IMR-90 (cell line): ENCODE results near the gene LMBRD2. TPM values are rescaled to one million over a fixed set of nuclear protein-coding genes. Genes with fewer than 3 reads are reported as not detected.

ENCODE experiments used
- ATAC-seq: fragments of 200-7000 bp; cut with Tn5 transposase; 2 replicates; pipeline ENCODE4 v1.9.1; 2020; ENCODE audit warnings: low read depth, mild to moderate bottlenecking, moderate library complexity
- BruUV-seq: library from RNA; stranded (reverse); fragments of 400-500 nt; replicated peaks from 2 replicates; lab custom pipeline; 2021; lab: Mats Ljungman, UMichigan
- CTCF ChIA-PET: fragments of 300-600 bp; formaldehyde crosslinking; extraction: SDS; loops from one replicate; lab custom pipeline; 2021; ENCODE audit warnings: antibody characterized with exemption; lab: Yijun Ruan, JAX
- POLR2A ChIA-PET: fragments of 300-600 bp; sonication (Branson Sonifier 250); formaldehyde crosslinking; loops from one replicate; lab custom pipeline; 2022; ENCODE audit warnings: antibody characterized with exemption; ENCODE audit not compliant: unreplicated experiment; lab: Charles Lee
- DNase-seq: peaks from one replicate; pipeline ENCODE4 v3.0.0; 2013
- H2AFZ ChIP-seq: replicated peaks from 2 replicates; pipeline ENCODE3; 2013; ENCODE audit warnings: low read length, mild to moderate bottlenecking; ENCODE audit not compliant: poor library complexity
- H2AK5ac ChIP-seq: 2 replicates; pipeline ENCODE4 v1.6.1; 2013; ENCODE audit warnings: low read depth, low read length, inconsistent platforms
- H2AK9ac ChIP-seq: replicated peaks from 2 replicates; pipeline ENCODE3; 2013; ENCODE audit warnings: mild to moderate bottlenecking, low read depth, low read length, moderate library complexity; ENCODE audit not compliant: poor library complexity
- H2BK120ac ChIP-seq: 2 replicates; pipeline ENCODE4 v1.6.1; 2013; ENCODE audit warnings: low read depth, low read length, inconsistent platforms
- H2BK15ac ChIP-seq: 3 replicates; pipeline ENCODE4 v1.6.1; 2013; ENCODE audit warnings: low read depth, low read length, inconsistent platforms
- H2BK20ac ChIP-seq: 2 replicates; pipeline ENCODE4 v1.6.1; 2013; ENCODE audit warnings: low read depth, mild to moderate bottlenecking, inconsistent platforms, low read length, moderate library complexity
- H2BK5ac ChIP-seq: 2 replicates; pipeline ENCODE4 v1.6.1; 2013; ENCODE audit warnings: mild to moderate bottlenecking, low read depth, low read length, inconsistent platforms; ENCODE audit not compliant: poor library complexity, severe bottlenecking
- H3K14ac ChIP-seq: replicated peaks from 2 replicates; pipeline ENCODE4 v1.6.1; 2013; ENCODE audit warnings: low read depth, low read length, inconsistent platforms
- H3K18ac ChIP-seq: 2 replicates; pipeline ENCODE4 v1.6.1; 2013; ENCODE audit warnings: low read depth, low read length, control low read depth
- H3K23ac ChIP-seq: 2 replicates; pipeline ENCODE4 v1.6.1; 2013; ENCODE audit warnings: low read depth, low read length, inconsistent platforms
- H3K27ac ChIP-seq: 2 replicates; pipeline ENCODE4 v1.5.1; 2013; ENCODE audit warnings: mild to moderate bottlenecking, control low read depth, low read length; ENCODE audit not compliant: insufficient read depth
- H3K27me3 ChIP-seq: 2 replicates; pipeline ENCODE4 v1.6.1; 2013; ENCODE audit warnings: low read length; ENCODE audit not compliant: control insufficient read depth, insufficient read depth
- H3K36me3 ChIP-seq: 2 replicates; pipeline ENCODE4 v1.6.1; 2013; ENCODE audit warnings: low read length, mixed read lengths; ENCODE audit not compliant: control insufficient read depth, insufficient read depth
- H3K4ac ChIP-seq: 2 replicates; pipeline ENCODE4 v1.6.1; 2013; ENCODE audit warnings: low read depth, low read length, inconsistent platforms
- H3K4me1 ChIP-seq: 2 replicates; pipeline ENCODE4 v1.6.1; 2013; ENCODE audit warnings: low read length, mixed read lengths; ENCODE audit not compliant: control insufficient read depth, insufficient read depth
- H3K4me2 ChIP-seq: 2 replicates; pipeline ENCODE4 v1.6.1; 2013; ENCODE audit warnings: low read depth, mild to moderate bottlenecking, control low read depth, low read length, moderate library complexity
- H3K4me3 ChIP-seq: 2 replicates; pipeline ENCODE4 v1.5.1; 2013; ENCODE audit warnings: low read depth, mild to moderate bottlenecking, control low read depth, low read length, moderate library complexity; ENCODE audit not compliant: insufficient read depth
- H3K56ac ChIP-seq: 2 replicates; pipeline ENCODE4 v1.6.1; 2013; ENCODE audit warnings: low read length, inconsistent platforms; ENCODE audit not compliant: insufficient read depth; ENCODE audit errors: extremely low read depth
- H3K79me1 ChIP-seq, 2 experiments: 2 replicates each; pipeline ENCODE4 v1.6.1; 2013; ENCODE audit warnings: low read length in 2 of 2, inconsistent platforms in 1 of 2, low read depth in 1 of 2
- H3K9ac ChIP-seq: 2 replicates; pipeline ENCODE4 v1.6.1; 2013; ENCODE audit warnings: low read depth, low read length, control low read depth
- H3K9me1 ChIP-seq: 2 replicates; pipeline ENCODE4 v1.6.1; 2013; ENCODE audit warnings: low read length, inconsistent platforms; ENCODE audit not compliant: insufficient read depth
- H3K9me3 ChIP-seq: 2 replicates; pipeline ENCODE4 v1.6.1; 2013; ENCODE audit warnings: low read length; ENCODE audit not compliant: control insufficient read depth, insufficient read depth
- H4K20me1 ChIP-seq: 2 replicates; pipeline ENCODE4 v1.6.1; 2013; ENCODE audit warnings: low read length, inconsistent platforms; ENCODE audit not compliant: insufficient read depth
- H4K5ac ChIP-seq: 2 replicates; pipeline ENCODE4 v1.6.1; 2013; ENCODE audit warnings: mild to moderate bottlenecking, low read depth, low read length, control low read depth
- H4K8ac ChIP-seq, 2 experiments: 2 replicates each; pipeline ENCODE4 v1.6.1; 2013; ENCODE audit warnings: low read depth in 2 of 2, low read length in 2 of 2, control low read depth in 1 of 2, inconsistent platforms in 1 of 2
- H4K91ac ChIP-seq: 2 replicates; pipeline ENCODE4 v1.6.1; 2013; ENCODE audit warnings: low read depth, low read length, inconsistent platforms; ENCODE audit not compliant: insufficient read depth
- BHLHE40 ChIP-seq: fragments of 150-350 bp; IDR thresholded peaks from 2 replicates; pipeline ENCODE4 v1.6.1; 2016; ENCODE audit warnings: mild to moderate bottlenecking, low read depth, low read length
- CEBPB ChIP-seq: IDR thresholded peaks from 2 replicates; pipeline ENCODE4 v1.6.1; 2012; ENCODE audit warnings: low read depth, low read length, improper control_type of control experiment
- CHD1 ChIP-seq: IDR thresholded peaks from 2 replicates; pipeline ENCODE4 v1.6.1; 2012; ENCODE audit warnings: low read depth, low read length, improper control_type of control experiment
- CTCF ChIP-seq: conservative IDR thresholded peaks from 2 replicates; pipeline ENCODE4 v1.5.1; 2012; ENCODE audit warnings: mild to moderate bottlenecking, low read depth, low read length, improper control_type of control experiment
- ELK1 ChIP-seq: fragments of 150-350 bp; IDR thresholded peaks from 2 replicates; pipeline ENCODE4 v1.6.1; 2016; ENCODE audit warnings: low read depth, mild to moderate bottlenecking, low read length, moderate library complexity, borderline replicate concordance
- FOS ChIP-seq: fragments of 150-350 bp; IDR thresholded peaks from 2 replicates; pipeline ENCODE4 v1.6.1; 2016; ENCODE audit warnings: low read depth, low read length
- MAFK ChIP-seq: IDR thresholded peaks from 2 replicates; pipeline ENCODE4 v1.6.1; 2012; ENCODE audit warnings: low read depth, low read length, improper control_type of control experiment
- MAZ ChIP-seq: IDR thresholded peaks from 2 replicates; pipeline ENCODE4 v1.6.1; 2012; ENCODE audit warnings: low read depth, mild to moderate bottlenecking, low read length, improper control_type of control experiment, moderate library complexity, borderline replicate concordance
- MXI1 ChIP-seq: IDR thresholded peaks from 2 replicates; pipeline ENCODE4 v1.6.1; 2012; ENCODE audit warnings: low read depth, mild to moderate bottlenecking, low read length, moderate library complexity, borderline replicate concordance
- NFE2L2 ChIP-seq: fragments of 150-350 bp; IDR thresholded peaks from 2 replicates; pipeline ENCODE4 v1.6.1; 2016; ENCODE audit warnings: low read depth, mild to moderate bottlenecking, low read length
- POLR2A ChIP-seq: IDR thresholded peaks from 2 replicates; pipeline ENCODE4 v1.6.1; 2012; ENCODE audit warnings: mild to moderate bottlenecking, low read depth, low read length
- RAD21 ChIP-seq: IDR thresholded peaks from 2 replicates; pipeline ENCODE4 v1.6.1; 2012; ENCODE audit warnings: low read length, improper control_type of control experiment
- RCOR1 ChIP-seq: IDR thresholded peaks from 2 replicates; pipeline ENCODE4 v1.6.1; 2012; ENCODE audit warnings: mild to moderate bottlenecking, low read length, improper control_type of control experiment; ENCODE audit not compliant: insufficient replicate concordance
- RFX5 ChIP-seq: IDR thresholded peaks from 2 replicates; pipeline ENCODE4 v1.8.0; 2012; ENCODE audit warnings: low read depth, mild to moderate bottlenecking, low read length, moderate library complexity
- SMC3 ChIP-seq: fragments of 150-350 bp; IDR thresholded peaks from 2 replicates; pipeline ENCODE4 v1.6.1; 2016; ENCODE audit warnings: low read depth, mild to moderate bottlenecking, antibody characterized with exemption, low read length, moderate library complexity
- USF2 ChIP-seq: fragments of 150-350 bp; IDR thresholded peaks from 2 replicates; pipeline ENCODE4 v1.6.1; 2017; ENCODE audit warnings: mild to moderate bottlenecking, antibody characterized with exemption, low read length, low read depth
- WGBS, 2 experiments: methylation state at CpG; one replicate each; pipeline versions ENCODE4 v1.1.5 to v1.1.7; 2013; ENCODE audit warnings: missing lambda C conversion rate in 2 of 2; ENCODE audit not compliant: insufficient read length in 1 of 2; ENCODE audit errors: extremely low coverage in 2 of 2; 5-methylcytosine and 5-hydroxymethylcytosine counted together
- dilution Hi-C: fragments of 300-500 bp; cut with HindIII; formaldehyde crosslinking; loops from one replicate; pipeline ENCODE4 v1.14.3; 2018; ENCODE audit warnings: low sequenced_read_pairs; ENCODE audit not compliant: unreplicated experiment
- in situ Hi-C: fragments of 300-500 bp; cut with MboI; formaldehyde crosslinking; loops from 3 replicates; pipeline ENCODE4 v1.14.3; 2019; ENCODE audit warnings: low sequenced_read_pairs, inconsistent platforms, mixed read lengths
- intact Hi-C: fragments of 100-400 bp; cut with micrococcal nuclease; formaldehyde crosslinking; loops from 2 replicates; pipeline ENCODE4 v1.10.0; 2022
- polyA plus RNA-seq, 3 experiments: library from polyadenylated mRNA; depleted of rRNA; stranded (reverse); fragments of >200 nt; gene quantifications; 2 replicates each; pipeline ENCODE4 v1.2.3, GENCODE V29; 2012; ENCODE audit warnings: low replicate concordance in 1 of 3
- total RNA-seq: library from RNA; depleted of rRNA; stranded (reverse); fragments of >200 nt; gene quantifications from 2 replicates; pipeline ENCODE4 v1.2.3, GENCODE V29; 2012

The LMBRD2 gene
- total and polyA plus RNA-seq, 2 of the 4 experiments (the other 2 are of a cell fraction), result 1.8 to 5.2 TPM

GRCh38 chr5:36125868-36126267, 25.8 kb downstream of the LMBRD2 start:
- H3K23ac ChIP-seq, result no peak overlapping the region
- in situ Hi-C loops, result no loop called here
- no peak overlapping the region for H2AK5ac ChIP-seq
- no peak overlapping the region for H4K5ac ChIP-seq
- no peaks in the 10 kb centered on the region for H3K79me1 ChIP-seq
- 89% methylated on average over 1 of the region's 1 CpG; no CpG with 5 or more reads in 1 of the 2 experiments for WGBS, 2 experiments
- H3K4me2 ChIP-seq, result no peak overlapping the region
- ATAC-seq (no peak), DNase-seq (no peak)
- H3K9me1 ChIP-seq, result no peaks in the 10 kb centered on the region
- H4K8ac ChIP-seq, result no peak overlapping the region
- no peak overlapping the region for H2BK5ac ChIP-seq
- no peak overlapping the region for H3K14ac ChIP-seq
- ChIA-PET POLR2A (no interaction called here), CTCF (no interaction called here)
- H3K9ac ChIP-seq, result no peak overlapping the region
- no peak overlapping the region for H2BK120ac ChIP-seq
- no peaks in the 10 kb centered on the region for H4K20me1 ChIP-seq
- no peak overlapping the region for H3K27ac ChIP-seq
- no peaks in the 10 kb centered on the region for H3K9me3 ChIP-seq
- H3K4ac ChIP-seq, result no peak overlapping the region
- H4K91ac ChIP-seq, result no peak overlapping the region
- no peaks in the 10 kb centered on the region for H3K27me3 ChIP-seq
- H2BK20ac ChIP-seq, result no peak overlapping the region
- TF ChIP-seq FOS, result no peak
- no peak for TF ChIP-seq RFX5
- no peak for TF ChIP-seq CTCF
- TF ChIP-seq BHLHE40, result no peak
- TF ChIP-seq MAFK, result no peak
- no peak for TF ChIP-seq POLR2A
- TF ChIP-seq NFE2L2, result no peak
- TF ChIP-seq MAZ, result no peak
- no peak for TF ChIP-seq SMC3
- no peak for TF ChIP-seq CEBPB
- TF ChIP-seq ELK1, result no peak
- no peak for TF ChIP-seq CHD1
- no peak for TF ChIP-seq MXI1
- no peak for TF ChIP-seq USF2
- TF ChIP-seq RAD21, result no peak
- TF ChIP-seq RCOR1, result no peak
- BruUV-seq, result no TSS peak
- no peak overlapping the region for H2AK9ac ChIP-seq
- H3K36me3 ChIP-seq, result no peaks in the 10 kb centered on the region
- intact Hi-C loops, result no loop called here
- no peaks in the 10 kb centered on the region for H3K4me1 ChIP-seq
- dilution Hi-C loops, result no loop called here
- H2BK15ac ChIP-seq, result no peak overlapping the region
- no peak overlapping the region for H3K56ac ChIP-seq
- no peak overlapping the region for H3K18ac ChIP-seq
- no peak overlapping the region for H2AFZ ChIP-seq
- no peak overlapping the region for H3K4me3 ChIP-seq
